HEK293T (cell line): ENCODE results near the gene NHEJ1.

ENCODE experiments used
- CTCF ChIA-PET: fragments of 350-600 bp; formaldehyde crosslinking; extraction: SDS; loops from one replicate; lab custom pipeline; 2021; ENCODE audit warnings: antibody characterized with exemption, inconsistent platforms; lab: Yijun Ruan, JAX
- POLR2A ChIA-PET: fragments of 350-600 bp; formaldehyde crosslinking; extraction: SDS; loops from one replicate; lab custom pipeline; 2020; ENCODE audit warnings: antibody characterized with exemption, inconsistent platforms; lab: Yijun Ruan, JAX
- DNase-seq: peaks from one replicate; pipeline ENCODE4 v3.0.0; 2012; ENCODE audit warnings: mixed read lengths; ENCODE audit errors: extremely low spot score
- ARNT ChIP-seq: fragments of 450-650 bp; IDR thresholded peaks from 2 replicates; pipeline ENCODE4 v1.6.1; 2017; ENCODE audit warnings: mild to moderate bottlenecking
- BHLHE40 ChIP-seq: fragments of 450-650 bp; IDR thresholded peaks from 2 replicates; pipeline ENCODE4 v1.6.1; 2016; ENCODE audit warnings: mild to moderate bottlenecking, moderate library complexity, borderline replicate concordance
- CTBP1 ChIP-seq: fragments of 450-650 bp; IDR thresholded peaks from 2 replicates; pipeline ENCODE4 v1.6.1; 2016; ENCODE audit warnings: borderline replicate concordance
- ELF4 ChIP-seq: fragments of 450-650 bp; IDR thresholded peaks from 2 replicates; pipeline ENCODE4 v1.6.1; 2017; ENCODE audit warnings: antibody characterized with exemption
- FOXA1 ChIP-seq: fragments of 450-650 bp; IDR thresholded peaks from 2 replicates; pipeline ENCODE4 v1.6.1; 2016; ENCODE audit warnings: mild to moderate bottlenecking
- FOXK2 ChIP-seq: fragments of 450-650 bp; IDR thresholded peaks from 2 replicates; pipeline ENCODE4 v1.6.1; 2016; ENCODE audit warnings: mild to moderate bottlenecking
- FOXM1 ChIP-seq: fragments of 450-650 bp; IDR thresholded peaks from 2 replicates; pipeline ENCODE4 v1.6.1; 2017; ENCODE audit warnings: mild to moderate bottlenecking, borderline replicate concordance
- HDGF ChIP-seq: fragments of 450-650 bp; IDR thresholded peaks from 2 replicates; pipeline ENCODE4 v1.6.1; 2017; ENCODE audit warnings: antibody characterized with exemption, borderline replicate concordance
- L3MBTL2 ChIP-seq: fragments of 450-650 bp; conservative IDR thresholded peaks from 2 replicates; pipeline ENCODE4 v1.6.1; 2016; ENCODE audit warnings: mild to moderate bottlenecking
- LEF1 ChIP-seq: fragments of 450-650 bp; IDR thresholded peaks from 2 replicates; pipeline ENCODE4 v1.6.1; 2017; ENCODE audit warnings: mild to moderate bottlenecking, borderline replicate concordance
- NFRKB ChIP-seq: fragments of 450-650 bp; IDR thresholded peaks from 2 replicates; pipeline ENCODE4 v1.6.1; 2016; ENCODE audit warnings: mild to moderate bottlenecking, moderate library complexity
- PKNOX1 ChIP-seq: fragments of 450-650 bp; IDR thresholded peaks from 2 replicates; pipeline ENCODE4 v1.6.1; 2016
- SP1 ChIP-seq: fragments of 450-650 bp; IDR thresholded peaks from 2 replicates; pipeline ENCODE4 v1.6.1; 2017
- SUZ12 ChIP-seq: fragments of 450-650 bp; IDR thresholded peaks from 2 replicates; pipeline ENCODE4 v1.6.1; 2016; ENCODE audit warnings: mild to moderate bottlenecking
- TARDBP ChIP-seq: fragments of 450-650 bp; IDR thresholded peaks from 2 replicates; pipeline ENCODE4 v1.6.1; 2016
- ZNF384 ChIP-seq: fragments of 450-650 bp; IDR thresholded peaks from 2 replicates; pipeline ENCODE4 v1.6.1; 2016

Gene NHEJ1

GRCh38 chr2:219078951-219079350 lies 81.7 kb downstream of the NHEJ1 start:
- CTCF ChIA-PET, result no interaction called here
- no peak for DNase-seq
- POLR2A ChIA-PET, result no interaction called here
- TF ChIP-seq FOXA1, result no peak
- no peak for TF ChIP-seq HDGF
- TF ChIP-seq SUZ12, result no peak
- no peak for TF ChIP-seq SP1
- TF ChIP-seq FOXM1, result no peak
- no peak for TF ChIP-seq ELF4
- no peak for TF ChIP-seq PKNOX1
- no peak for TF ChIP-seq ARNT
- no peak for TF ChIP-seq ZNF384
- TF ChIP-seq TARDBP, result no peak
- no peak for TF ChIP-seq CTBP1
- no peak for TF ChIP-seq FOXK2
- TF ChIP-seq BHLHE40, result no peak
- TF ChIP-seq NFRKB, result no peak
- no peak for TF ChIP-seq L3MBTL2
- no peak for TF ChIP-seq LEF1

- ChIA-PET CTCF (no interaction called here), POLR2A (no interaction called here)
- TF ChIP-seq FOXA1 (no peak), SP1 (no peak), ELF4 (no peak), L3MBTL2 (no peak), ZNF384 (no peak), FOXM1 (no peak), ARNT (no peak), NFRKB (no peak), HDGF (no peak), TARDBP (no peak), PKNOX1 (no peak), FOXK2 (no peak)
- no peak for DNase-seq
Observed at GRCh38 chr2:219078126-219078525, 82.5 kb downstream of the NHEJ1 start.

GRCh38 chr2:219076253-219076652 lies 84.4 kb downstream of the NHEJ1 start:
- TF ChIP-seq FOXM1 (no peak), CTBP1 (no peak)
- no peak for DNase-seq
- POLR2A ChIA-PET, result no interaction called here
- CTCF ChIA-PET, result interaction anchor here (1.0 to 1.8 kb wide), 3 partner anchors 43 to 78 kb away, joined by 5 to 7 read pairs (median 6); no protein-coding TSS in a partner anchor

GRCh38 chr2:219073413-219074129 lies 87.0 kb downstream of the NHEJ1 start:
- TF ChIP-seq LEF1 (no peak), PKNOX1 (no peak), HDGF (no peak), ELF4 (no peak)
- peak; percentile 70 for DNase-seq
- POLR2A ChIA-PET, result interaction anchor here (0.7 kb wide), 1 partner anchor 26 kb away, joined by 4 read pairs; no protein-coding TSS in a partner anchor
- CTCF ChIA-PET, result interaction anchor here (0.6 to 4.9 kb wide), 18 partner anchors 8 to 901 kb away, joined by 3 to 37 read pairs (median 4); no protein-coding TSS in a partner anchor

- TF ChIP-seq ARNT, result no peak
- no peak for TF ChIP-seq NFRKB
- no peak for TF ChIP-seq SP1
- no peak for TF ChIP-seq PKNOX1
- TF ChIP-seq CTBP1, result no peak
- no peak for TF ChIP-seq FOXK2
- TF ChIP-seq ELF4, result no peak
- no peak for TF ChIP-seq BHLHE40
- TF ChIP-seq L3MBTL2, result no peak
- no peak for TF ChIP-seq FOXM1
- no peak for TF ChIP-seq ZNF384
- ChIA-PET POLR2A (interaction anchor here (0.7 kb wide), 1 partner anchor 27 kb away, joined by 4 read pairs; no protein-coding TSS in a partner anchor), CTCF (interaction anchor here (0.6 to 4.9 kb wide), 20 partner anchors 8 to 900 kb away, joined by 3 to 37 read pairs (median 4); no protein-coding TSS in a partner anchor)
- no peak for DNase-seq
Observed at GRCh38 chr2:219072741-219073250, 87.8 kb downstream of the NHEJ1 start.
